ENCODE results near the gene SLIT3.

Gene SLIT3

GRCh38 chr5:169173372-169173771 lies 127.6 kb downstream of the SLIT3 start:
- in situ Hi-C loops (cut with HindIII; ENCODE audit: low pct_ligation_motif_present, low sequenced_read_pairs), result no loop called here
- H3K27ac ChIP-seq, result no peak overlapping the region

GRCh38 chr5:169171515-169171914 lies 129.4 kb downstream of the SLIT3 start:
- no peak overlapping the region for H3K27ac ChIP-seq
- H3K36me3 ChIP-seq (replicated peaks), result no peaks in the 10 kb centered on the region
- TF ChIP-seq, protein P1, sequence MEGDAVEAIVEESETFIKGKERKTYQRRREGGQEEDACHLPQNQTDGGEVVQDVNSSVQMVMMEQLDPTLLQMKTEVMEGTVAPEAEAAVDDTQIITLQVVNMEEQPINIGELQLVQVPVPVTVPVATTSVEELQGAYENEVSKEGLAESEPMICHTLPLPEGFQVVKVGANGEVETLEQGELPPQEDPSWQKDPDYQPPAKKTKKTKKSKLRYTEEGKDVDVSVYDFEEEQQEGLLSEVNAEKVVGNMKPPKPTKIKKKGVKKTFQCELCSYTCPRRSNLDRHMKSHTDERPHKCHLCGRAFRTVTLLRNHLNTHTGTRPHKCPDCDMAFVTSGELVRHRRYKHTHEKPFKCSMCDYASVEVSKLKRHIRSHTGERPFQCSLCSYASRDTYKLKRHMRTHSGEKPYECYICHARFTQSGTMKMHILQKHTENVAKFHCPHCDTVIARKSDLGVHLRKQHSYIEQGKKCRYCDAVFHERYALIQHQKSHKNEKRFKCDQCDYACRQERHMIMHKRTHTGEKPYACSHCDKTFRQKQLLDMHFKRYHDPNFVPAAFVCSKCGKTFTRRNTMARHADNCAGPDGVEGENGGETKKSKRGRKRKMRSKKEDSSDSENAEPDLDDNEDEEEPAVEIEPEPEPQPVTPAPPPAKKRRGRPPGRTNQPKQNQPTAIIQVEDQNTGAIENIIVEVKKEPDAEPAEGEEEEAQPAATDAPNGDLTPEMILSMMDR (IDR thresholded peaks at IDR 0.05; ENCODE audit: low read depth, low read length, missing control alignments), result no peak
- in situ Hi-C loops (cut with HindIII; ENCODE audit: low pct_ligation_motif_present, low sequenced_read_pairs), result no loop called here
- no peaks in the 10 kb centered on the region for H3K27me3 ChIP-seq (replicated peaks)
- no peak overlapping the region for H3K4me3 ChIP-seq (ENCODE audit: low read depth, low read length)
- no peak for DNase-seq

More at GRCh38 chr5:169173372-169173771, 127.6 kb downstream of the SLIT3 start:
- no peak for DNase-seq
- H3K36me3 ChIP-seq (replicated peaks), result no peaks in the 10 kb centered on the region
- TF ChIP-seq, protein P1 (IDR thresholded peaks at IDR 0.05; ENCODE audit: low read depth, low read length, missing control alignments), result no peak
- no peaks in the 10 kb centered on the region for H3K27me3 ChIP-seq (replicated peaks)
- H3K4me3 ChIP-seq (ENCODE audit: low read depth, low read length), result no peak overlapping the region

- in situ Hi-C loops (cut with HindIII; ENCODE audit: low pct_ligation_motif_present, low sequenced_read_pairs), result no loop called here
These were observed 131.2 kb downstream of the SLIT3 start for GRCh38 chr5:169169783-169170182.

DNA sequence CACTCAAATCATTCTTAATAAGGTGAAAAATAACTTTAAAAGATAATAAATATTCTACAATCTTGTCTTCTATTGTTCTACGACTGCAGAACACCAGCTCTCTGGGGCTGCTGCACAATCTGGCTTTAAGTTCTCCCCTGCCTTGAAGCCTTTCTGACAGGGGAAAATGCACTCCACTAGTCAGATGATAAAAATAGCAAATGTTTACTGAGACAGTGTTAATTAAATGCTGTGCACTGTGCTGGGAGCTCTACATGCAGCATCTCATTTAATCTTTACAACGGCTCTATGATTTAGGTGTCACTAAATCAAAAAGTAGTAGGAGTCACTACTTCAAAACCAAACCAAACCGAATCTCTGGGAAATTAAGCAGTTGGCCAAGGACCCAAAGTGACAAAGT lies 132.7 kb downstream of the SLIT3 start:
- no peak for DNase-seq
- Histone ChIP-seq H3K27me3 (replicated peaks) (no peaks in the 10 kb centered on the region), H3K4me3 (ENCODE audit: low read depth, low read length) (no peak overlapping the region), H3K27ac (no peak overlapping the region), H3K36me3 (replicated peaks) (no peaks in the 10 kb centered on the region)
- in situ Hi-C loops (cut with HindIII; ENCODE audit: low pct_ligation_motif_present, low sequenced_read_pairs), result no loop called here
- TF ChIP-seq, protein P1 (IDR thresholded peaks at IDR 0.05; ENCODE audit: low read depth, low read length, missing control alignments), result no peak

More at GRCh38 chr5:169169783-169170182, 131.2 kb downstream of the SLIT3 start:
- H3K27ac ChIP-seq, result no peak overlapping the region
- no peak for DNase-seq
- H3K27me3 ChIP-seq (replicated peaks), result no peaks in the 10 kb centered on the region
- no peaks in the 10 kb centered on the region for H3K36me3 ChIP-seq (replicated peaks)
- H3K4me3 ChIP-seq (ENCODE audit: low read depth, low read length), result no peak overlapping the region
- TF ChIP-seq, protein P1 (IDR thresholded peaks at IDR 0.05; ENCODE audit: low read depth, low read length, missing control alignments), result no peak

DNA sequence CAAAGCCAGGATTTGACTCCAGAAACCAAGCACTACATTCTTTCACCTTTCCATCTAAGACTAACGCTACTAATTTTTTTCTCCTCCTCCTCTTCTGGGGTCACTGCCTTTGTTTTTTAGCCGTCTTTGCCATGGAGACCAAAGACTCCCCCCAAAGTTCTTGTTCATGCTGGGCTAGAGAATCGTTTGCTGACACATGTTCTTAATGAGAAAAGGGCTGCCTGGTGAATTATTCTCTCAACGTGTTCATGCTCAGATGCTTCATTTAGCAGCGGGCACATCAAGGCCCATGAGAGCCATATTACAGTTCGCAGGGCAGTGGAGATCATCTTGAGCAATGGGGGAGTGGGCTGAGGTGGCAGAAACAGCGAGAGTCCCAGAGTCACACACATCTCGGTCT lies 134.9 kb downstream of the SLIT3 start:
- no peak for DNase-seq
- no peak overlapping the region for H3K4me3 ChIP-seq (ENCODE audit: low read depth, low read length)
- in situ Hi-C loops (cut with HindIII; ENCODE audit: low pct_ligation_motif_present, low sequenced_read_pairs), result no loop called here
- H3K27me3 ChIP-seq (replicated peaks), result no peaks in the 10 kb centered on the region
- H3K27ac ChIP-seq, result no peak overlapping the region
- H3K36me3 ChIP-seq (replicated peaks), result no peaks in the 10 kb centered on the region
- TF ChIP-seq, protein P1 (IDR thresholded peaks at IDR 0.05; ENCODE audit: low read depth, low read length, missing control alignments), result no peak

GRCh38 chr5:169165052-169165451 lies 135.9 kb downstream of the SLIT3 start:
- no peaks in the 10 kb centered on the region for H3K27me3 ChIP-seq (replicated peaks)
- H3K27ac ChIP-seq, result no peak overlapping the region
- TF ChIP-seq, protein P1 (IDR thresholded peaks at IDR 0.05; ENCODE audit: low read depth, low read length, missing control alignments), result no peak
- no peak overlapping the region for H3K4me3 ChIP-seq (ENCODE audit: low read depth, low read length)
- in situ Hi-C loops (cut with HindIII; ENCODE audit: low pct_ligation_motif_present, low sequenced_read_pairs), result no loop called here
- no peak for DNase-seq
- H3K36me3 ChIP-seq (replicated peaks), result no peaks in the 10 kb centered on the region
